ENCODE results near the gene AP3B1. TPM values are rescaled to one million over a fixed set of nuclear protein-coding genes. Genes with fewer than 3 reads are reported as not detected.
"Not testable (repeated sequence)": the region's sequence is repeated elsewhere in the genome, so short reads cannot be mapped to it uniquely, and the experiment has no call there.

The AP3B1 gene
- total and polyA plus RNA-seq, 4 donors, result 26.4 to 50.4 (median 33.3) TPM

DNA sequence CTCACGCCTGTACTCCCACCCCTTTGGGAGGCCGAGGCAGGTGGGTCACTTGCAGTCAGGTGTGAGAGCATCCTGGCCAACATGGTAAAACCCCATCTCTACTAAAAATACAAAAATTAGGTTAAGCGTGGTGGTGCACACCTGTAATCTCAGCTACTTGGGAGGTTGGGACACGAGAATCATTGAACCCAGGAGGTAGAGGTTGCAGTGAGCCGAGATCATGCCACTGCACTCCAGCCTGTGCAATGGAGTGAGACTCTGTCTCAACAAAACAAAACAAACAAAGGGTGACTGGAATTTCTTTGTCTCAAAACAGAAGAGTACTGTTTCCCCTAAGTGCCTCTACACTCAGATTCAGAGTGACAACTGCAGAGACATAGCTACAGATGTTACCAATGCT, 116.1 kb downstream of the AP3B1 start:
- DNase-seq (no peak), ATAC-seq (ENCODE audit: insufficient read depth, low FRiP score) (no peak)
- TF ChIP-seq, protein P1, sequence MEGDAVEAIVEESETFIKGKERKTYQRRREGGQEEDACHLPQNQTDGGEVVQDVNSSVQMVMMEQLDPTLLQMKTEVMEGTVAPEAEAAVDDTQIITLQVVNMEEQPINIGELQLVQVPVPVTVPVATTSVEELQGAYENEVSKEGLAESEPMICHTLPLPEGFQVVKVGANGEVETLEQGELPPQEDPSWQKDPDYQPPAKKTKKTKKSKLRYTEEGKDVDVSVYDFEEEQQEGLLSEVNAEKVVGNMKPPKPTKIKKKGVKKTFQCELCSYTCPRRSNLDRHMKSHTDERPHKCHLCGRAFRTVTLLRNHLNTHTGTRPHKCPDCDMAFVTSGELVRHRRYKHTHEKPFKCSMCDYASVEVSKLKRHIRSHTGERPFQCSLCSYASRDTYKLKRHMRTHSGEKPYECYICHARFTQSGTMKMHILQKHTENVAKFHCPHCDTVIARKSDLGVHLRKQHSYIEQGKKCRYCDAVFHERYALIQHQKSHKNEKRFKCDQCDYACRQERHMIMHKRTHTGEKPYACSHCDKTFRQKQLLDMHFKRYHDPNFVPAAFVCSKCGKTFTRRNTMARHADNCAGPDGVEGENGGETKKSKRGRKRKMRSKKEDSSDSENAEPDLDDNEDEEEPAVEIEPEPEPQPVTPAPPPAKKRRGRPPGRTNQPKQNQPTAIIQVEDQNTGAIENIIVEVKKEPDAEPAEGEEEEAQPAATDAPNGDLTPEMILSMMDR (IDR thresholded peaks at IDR 0.05; ENCODE audit: control extremely low read depth, extremely low read depth), result no peak
- no peaks in the 10 kb centered on the region for H3K4me1 ChIP-seq (ENCODE audit: control insufficient read depth in 5 of 5, insufficient read depth in 5 of 5, low read length in 5 of 5)
- no peaks in the 10 kb centered on the region for H3K9me3 ChIP-seq (ENCODE audit: control insufficient read depth in 4 of 4, insufficient read depth in 3 of 4, low read length in 3 of 4)
- WGBS, 2 donors, result 98 to 99% methylated on average over 5 of the region's 5 CpGs
- no peak overlapping the region for H3K4me3 ChIP-seq
- no peak overlapping the region for H3K9ac ChIP-seq (ENCODE audit: insufficient read depth in 1 of 2, low read length in 2 of 2)
- H3K27ac ChIP-seq (ENCODE audit: low read depth in 1 of 2, low read length in 1 of 2), result no peak overlapping the region
- no peaks in the 10 kb centered on the region for H3K27me3 ChIP-seq (ENCODE audit: control insufficient read depth in 3 of 3, insufficient read depth in 3 of 3, low read length in 2 of 3)
- H3K36me3 ChIP-seq (ENCODE audit: control insufficient read depth in 4 of 4, insufficient read depth in 4 of 4, low read length in 4 of 4), result peaks cover 3 to 20% (median 10%) of the 10 kb centered on the region in 4 donors

DNA sequence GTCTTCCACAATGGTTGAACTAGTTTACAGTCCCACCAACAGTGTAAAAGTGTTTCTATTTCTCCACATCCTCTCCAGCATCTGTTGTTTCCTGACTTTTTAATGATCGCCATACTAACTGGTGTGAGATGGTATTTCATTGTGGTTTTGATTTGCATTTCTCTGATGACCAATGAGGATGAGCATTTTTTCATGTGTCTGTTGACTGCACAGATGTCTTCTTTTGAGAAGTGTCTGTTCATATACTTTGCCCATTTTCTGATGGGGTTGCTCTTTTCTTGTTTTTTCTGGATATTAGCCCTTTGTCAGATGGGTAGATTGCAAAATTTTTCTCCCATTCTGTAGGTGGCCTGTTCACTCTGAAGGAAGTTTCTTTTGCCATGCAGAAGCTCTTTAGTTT, 124.2 kb downstream of the AP3B1 start:
- 96 to 97% methylated on average over 1 of the region's 1 CpG for WGBS, 2 donors
- not testable (repeated sequence) for H3K4me1 ChIP-seq (ENCODE audit: control insufficient read depth in 5 of 5, insufficient read depth in 5 of 5, low read length in 5 of 5); DNase-seq; H3K9ac ChIP-seq (ENCODE audit: insufficient read depth in 1 of 2, low read length in 2 of 2); H3K9me3 ChIP-seq (ENCODE audit: control insufficient read depth in 4 of 4, insufficient read depth in 3 of 4, low read length in 3 of 4); H3K4me3 ChIP-seq; H3K27ac ChIP-seq (ENCODE audit: low read depth in 1 of 2, low read length in 1 of 2); H3K27me3 ChIP-seq (ENCODE audit: control insufficient read depth in 3 of 3, insufficient read depth in 3 of 3, low read length in 2 of 3); ATAC-seq (ENCODE audit: insufficient read depth, low FRiP score)
- peaks cover 3 to 22% (median 11%) of the 10 kb centered on the region in 4 donors for H3K36me3 ChIP-seq (ENCODE audit: control insufficient read depth in 4 of 4, insufficient read depth in 4 of 4, low read length in 4 of 4)

DNA sequence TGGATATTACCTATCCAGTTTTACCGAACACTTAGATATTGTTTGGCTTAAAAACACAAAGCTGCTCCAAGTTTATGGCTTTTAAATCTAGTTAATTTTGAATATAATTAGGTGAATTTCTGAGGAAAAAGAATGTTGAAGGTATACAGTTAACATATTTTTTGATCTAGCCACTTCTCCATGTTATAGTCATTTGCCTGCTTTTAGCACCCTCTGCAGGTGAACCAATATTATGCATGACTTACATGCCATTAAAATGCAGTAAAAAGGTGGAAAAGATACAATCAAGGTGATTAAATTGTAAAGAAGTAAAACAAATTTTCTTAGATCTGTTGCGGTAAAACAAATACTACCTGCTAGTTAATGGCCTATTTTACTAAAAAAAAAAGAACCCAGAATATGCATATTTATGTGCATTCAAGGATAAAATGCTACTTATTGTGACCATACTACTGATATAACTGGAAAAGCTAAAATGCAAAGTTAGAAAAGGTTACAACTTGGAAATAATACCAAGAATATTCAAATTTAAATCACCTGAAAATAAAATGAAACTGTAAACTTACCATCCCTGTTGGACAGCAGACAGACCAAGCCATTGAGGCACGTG, 132.1 kb downstream of the AP3B1 start:
- ATAC-seq (ENCODE audit: insufficient read depth, low FRiP score) (no peak), DNase-seq (peak in 2 of 3 donors; percentile 46 to 49)
- no peak overlapping the region for H3K27ac ChIP-seq (ENCODE audit: low read depth in 1 of 2, low read length in 1 of 2)
- H3K9me3 ChIP-seq (ENCODE audit: control insufficient read depth in 4 of 4, insufficient read depth in 3 of 4, low read length in 3 of 4), result no peaks in the 10 kb centered on the region
- no peaks in the 10 kb centered on the region for H3K27me3 ChIP-seq (ENCODE audit: control insufficient read depth in 3 of 3, insufficient read depth in 3 of 3, low read length in 2 of 3)
- TF ChIP-seq, protein P1 (IDR thresholded peaks at IDR 0.05; ENCODE audit: control extremely low read depth, extremely low read depth), result peak; percentile 14
- no peaks in the 10 kb centered on the region for H3K4me1 ChIP-seq (ENCODE audit: control insufficient read depth in 5 of 5, insufficient read depth in 5 of 5, low read length in 5 of 5)
- H3K4me3 ChIP-seq, result no peak overlapping the region
- WGBS, 2 donors, result 97 to 98% methylated on average over 3 of the region's 3 CpGs
- no peak overlapping the region for H3K9ac ChIP-seq (ENCODE audit: insufficient read depth in 1 of 2, low read length in 2 of 2)
- H3K36me3 ChIP-seq (ENCODE audit: control insufficient read depth in 4 of 4, insufficient read depth in 4 of 4, low read length in 4 of 4), result peaks cover 1 to 6% (median 3%) of the 10 kb centered on the region in 4 donors

DNA sequence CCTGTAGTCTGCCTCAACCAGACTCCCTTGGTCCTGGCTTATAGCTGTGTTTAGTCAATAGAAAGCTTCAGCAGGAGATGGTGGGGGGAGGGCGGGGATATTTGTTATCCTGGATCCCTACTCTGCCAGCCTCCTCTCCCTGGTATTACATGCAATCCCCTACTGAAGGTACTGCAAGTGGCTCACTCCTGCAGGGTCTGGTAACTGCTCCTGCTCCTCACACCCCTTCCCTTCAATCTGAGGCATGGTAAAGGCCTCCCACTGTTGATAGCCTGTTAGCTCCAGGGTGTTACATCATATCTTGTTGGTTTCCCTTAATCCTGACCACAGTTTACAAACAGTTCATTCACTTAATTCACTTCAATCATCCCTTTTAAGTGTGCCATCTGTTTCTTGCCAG, 137.5 kb downstream of the AP3B1 start:
- Histone ChIP-seq H3K9ac (ENCODE audit: insufficient read depth in 1 of 2, low read length in 2 of 2) (no peak overlapping the region), H3K27me3 (ENCODE audit: control insufficient read depth in 3 of 3, insufficient read depth in 3 of 3, low read length in 2 of 3) (no peaks in the 10 kb centered on the region), H3K4me1 (ENCODE audit: control insufficient read depth in 5 of 5, insufficient read depth in 5 of 5, low read length in 5 of 5) (no peaks in the 10 kb centered on the region), H3K4me3 (no peak overlapping the region), H3K9me3 (ENCODE audit: control insufficient read depth in 4 of 4, insufficient read depth in 3 of 4, low read length in 3 of 4) (no peaks in the 10 kb centered on the region), H3K36me3 (ENCODE audit: control insufficient read depth in 4 of 4, insufficient read depth in 4 of 4, low read length in 4 of 4) (peaks cover 5 to 19% (median 15%) of the 10 kb centered on the region in 4 donors), H3K27ac (ENCODE audit: low read depth in 1 of 2, low read length in 1 of 2) (no peak overlapping the region)
- WGBS, 2 donors, result 93 to 100% methylated on average over 1 of the region's 1 CpG
- TF ChIP-seq, protein P1 (IDR thresholded peaks at IDR 0.05; ENCODE audit: control extremely low read depth, extremely low read depth), result no peak
- DNase-seq (no peak), ATAC-seq (ENCODE audit: insufficient read depth, low FRiP score) (no peak)
